Neural cell (in vitro differentiated cells): ENCODE data around the gene STARD7. TPM values are rescaled to one million over a fixed set of nuclear protein-coding genes. Genes with fewer than 3 reads are reported as not detected.

Experiments used
- H2AFZ ChIP-seq: fragments of 200-600, 300-800 bp; sonication (generic), shearing (Covaris generic); 2 replicates; pipeline ENCODE4 v1.6.0; 2014; ENCODE audit warnings: low read depth, mild to moderate bottlenecking, antibody characterized with exemption, low read length, moderate library complexity
- H3F3A ChIP-seq: fragments of 200-600 bp; shearing (Covaris generic); 2 replicates; pipeline ENCODE4 v1.6.1; 2016; ENCODE audit warnings: mild to moderate bottlenecking, moderate library complexity, mixed read lengths, antibody characterized with exemption, low read length; ENCODE audit not compliant: insufficient read depth, poor library complexity, severe bottlenecking
- H3K27ac ChIP-seq: fragments of 200-600, 300-800 bp; sonication (generic), shearing (Covaris generic); 2 replicates; pipeline ENCODE4 v1.5.1; 2014; ENCODE audit warnings: mild to moderate bottlenecking, low read length, moderate library complexity
- H3K27me3 ChIP-seq: fragments of 300-800, 200-600 bp; sonication (generic), shearing (Covaris generic); 2 replicates; pipeline ENCODE4 v1.6.0; 2014; ENCODE audit warnings: mild to moderate bottlenecking, low read depth, low read length, moderate library complexity; ENCODE audit not compliant: insufficient read depth
- H3K36me3 ChIP-seq: fragments of 300-800, 200-600 bp; sonication (generic), shearing (Covaris generic); 2 replicates; pipeline ENCODE4 v1.5.1; 2014; ENCODE audit warnings: mild to moderate bottlenecking, antibody characterized with exemption, low read length, moderate library complexity; ENCODE audit not compliant: insufficient read depth
- H3K4me2 ChIP-seq: fragments of 300-800, 200-600 bp; sonication (generic), shearing (Covaris generic); 2 replicates; pipeline ENCODE4 v1.6.0; 2014; ENCODE audit warnings: mild to moderate bottlenecking, low read length
- H3K4me3 ChIP-seq: fragments of 300-800, 200-600 bp; sonication (generic), shearing (Covaris generic); 2 replicates; pipeline ENCODE4 v1.5.1; 2014; ENCODE audit warnings: mild to moderate bottlenecking, low read length, moderate library complexity
- H3K79me2 ChIP-seq: fragments of 200-600 bp; shearing (Covaris generic); replicated peaks from 2 replicates; pipeline ENCODE4 v1.6.0; 2014; ENCODE audit warnings: mild to moderate bottlenecking, low read length, moderate library complexity; ENCODE audit not compliant: insufficient read depth
- H3K9ac ChIP-seq: fragments of 300-800, 200-600 bp; sonication (generic), shearing (Covaris generic); 2 replicates; pipeline ENCODE4 v1.6.1; 2016; ENCODE audit warnings: mild to moderate bottlenecking, low read length, mixed read lengths
- H3K9me2 ChIP-seq: fragments of 200-600 bp; shearing (Covaris generic); 2 replicates; pipeline ENCODE4 v1.6.1; 2016; ENCODE audit warnings: mild to moderate bottlenecking, low read length, mixed read lengths; ENCODE audit not compliant: insufficient read depth
- H3K9me3 ChIP-seq: fragments of 200-600, 300-800 bp; sonication (generic), shearing (Covaris generic); 2 replicates; pipeline ENCODE4 v1.6.1; 2016; ENCODE audit warnings: mild to moderate bottlenecking, mixed run types, low read length, moderate library complexity, mixed read lengths
- H4K20me1 ChIP-seq: fragments of 200-600 bp; shearing (Covaris generic); 2 replicates; pipeline ENCODE4 v1.6.1; 2016; ENCODE audit warnings: mild to moderate bottlenecking, mixed run types; ENCODE audit not compliant: insufficient read depth
- CTCF ChIP-seq: fragments of 450-650 bp; IDR thresholded peaks from 2 replicates; pipeline ENCODE4 v1.5.1; 2014; ENCODE audit warnings: antibody characterized with exemption, mild to moderate bottlenecking, moderate library complexity; ENCODE audit not compliant: poor library complexity, severe bottlenecking
- EP300 ChIP-seq: fragments of 450-650 bp; conservative IDR thresholded peaks from 2 replicates; pipeline ENCODE4 v1.6.1; 2014; ENCODE audit warnings: antibody characterized with exemption, mild to moderate bottlenecking, moderate library complexity; ENCODE audit not compliant: poor library complexity, severe bottlenecking
- EZH2 ChIP-seq: fragments of 200-600, 300-800 bp; shearing (Covaris generic), sonication (generic); IDR thresholded peaks from 2 replicates; pipeline ENCODE4 v1.6.1; 2014; ENCODE audit warnings: antibody characterized with exemption, low read length, borderline replicate concordance, mild to moderate bottlenecking; ENCODE audit not compliant: insufficient read depth, poor library complexity, severe bottlenecking
- MXI1 ChIP-seq: fragments of 450-650 bp; conservative IDR thresholded peaks from 2 replicates; pipeline ENCODE4 v1.6.1; 2014; ENCODE audit warnings: antibody characterized with exemption, mild to moderate bottlenecking; ENCODE audit not compliant: poor library complexity, severe bottlenecking
- POLR2AphosphoS5 ChIP-seq: IDR thresholded peaks from 2 replicates; pipeline ENCODE4 v1.6.1; 2012
- RAD21 ChIP-seq: fragments of 450-650 bp; conservative IDR thresholded peaks from 2 replicates; pipeline ENCODE4 v1.6.1; 2014; ENCODE audit warnings: antibody characterized with exemption, mild to moderate bottlenecking, moderate library complexity
- REST ChIP-seq: IDR thresholded peaks from 2 replicates; pipeline ENCODE4 v1.6.1; 2012; ENCODE audit warnings: borderline replicate concordance
- SMC3 ChIP-seq: fragments of 450-650 bp; conservative IDR thresholded peaks from 2 replicates; pipeline ENCODE4 v1.6.1; 2014; ENCODE audit warnings: antibody characterized with exemption, mild to moderate bottlenecking, moderate library complexity; ENCODE audit not compliant: poor library complexity
- TAF1 ChIP-seq: IDR thresholded peaks from 2 replicates; pipeline ENCODE4 v1.6.1; 2012; ENCODE audit warnings: low read depth
- polyA plus RNA-seq: library from polyadenylated mRNA; depleted of rRNA; stranded (reverse); fragments of >200 nt; gene quantifications from 2 replicates; pipeline ENCODE4 v1.2.3, GENCODE V29; 2014

The STARD7 gene
- polyA plus RNA-seq, 1 donor from 2014 or later = 155 TPM

GRCh38 chr2:96203130-96204028 is 5.2 kb downstream of the STARD7 start:
- Histone ChIP-seq H3K79me2 (peaks cover 86% of the 10 kb centered on the region), H3K9me2 (no peaks in the 10 kb centered on the region), H4K20me1 (no peaks in the 10 kb centered on the region), H3K27ac (no peak overlapping the region), H2AFZ (no peak overlapping the region), H3K36me3 (no peaks in the 10 kb centered on the region), H3K4me3 (no peak overlapping the region), H3F3A (no peaks in the 10 kb centered on the region), H3K9me3 (no peaks in the 10 kb centered on the region), H3K9ac (no peak overlapping the region), H3K27me3 (no peaks in the 10 kb centered on the region), H3K4me2 (no peak overlapping the region)
- TF ChIP-seq EP300 = no peak
- TF ChIP-seq RAD21 = no peak
- TF ChIP-seq POLR2AphosphoS5 = no peak
- TF ChIP-seq CTCF = no peak
- TF ChIP-seq SMC3 = no peak
- TF ChIP-seq REST = no peak
- no peak for TF ChIP-seq MXI1
- TF ChIP-seq TAF1 = no peak
- TF ChIP-seq EZH2 = no peak

GRCh38 chr2:96202152-96202854 is 6.3 kb downstream of the STARD7 start:
- Histone ChIP-seq H3F3A (no peaks in the 10 kb centered on the region), H3K9ac (no peak overlapping the region), H3K9me3 (no peaks in the 10 kb centered on the region), H4K20me1 (no peaks in the 10 kb centered on the region), H3K4me3 (no peak overlapping the region), H3K79me2 (peaks cover 91% of the 10 kb centered on the region), H3K9me2 (no peaks in the 10 kb centered on the region), H3K36me3 (no peaks in the 10 kb centered on the region), H2AFZ (no peak overlapping the region), H3K4me2 (no peak overlapping the region), H3K27ac (no peak overlapping the region), H3K27me3 (no peaks in the 10 kb centered on the region)
- TF ChIP-seq RAD21 (no peak), SMC3 (no peak), TAF1 (no peak), EP300 (no peak), MXI1 (no peak), POLR2AphosphoS5 (no peak), CTCF (no peak), REST (no peak)
